ENCODE measurements around the gene RBM14. TPM values are rescaled to one million over a fixed set of nuclear protein-coding genes. Genes with fewer than 3 reads are reported as not detected.

The RBM14 gene
- total RNA-seq, 1 donor from 2014 or later: 49.9 TPM

GRCh38 chr11:66607126-66607834 is 9.2 kb upstream of the RBM14 start:
- DNase-seq (ENCODE audit: low read depth): no peak
- no peak for TF ChIP-seq CTCF (IDR thresholded peaks at IDR 0.05; ENCODE audit: insufficient read depth, low read length, poor library complexity, severe bottlenecking)
- no peaks in the 10 kb centered on the region for H3K36me3 ChIP-seq (ENCODE audit: control insufficient read depth, insufficient read depth, low read length)

GRCh38 chr11:66609721-66610617 is 6.5 kb upstream of the RBM14 start:
- DNase-seq (ENCODE audit: low read depth): no peak
- no peak for TF ChIP-seq CTCF (IDR thresholded peaks at IDR 0.05; ENCODE audit: insufficient read depth, low read length, poor library complexity, severe bottlenecking)
- no peaks in the 10 kb centered on the region for H3K36me3 ChIP-seq (ENCODE audit: control insufficient read depth, insufficient read depth, low read length)
- no peak overlapping the region for H3K4me3 ChIP-seq (ENCODE audit: low read depth, low read length)
- no peaks in the 10 kb centered on the region for H3K27me3 ChIP-seq (ENCODE audit: control insufficient read depth, insufficient read depth, low read length)

More at GRCh38 chr11:66607126-66607834, 9.2 kb upstream of the RBM14 start:
- Histone ChIP-seq H3K4me3 (ENCODE audit: low read depth, low read length) (no peak overlapping the region), H3K27me3 (ENCODE audit: control insufficient read depth, insufficient read depth, low read length) (no peaks in the 10 kb centered on the region)

DNA sequence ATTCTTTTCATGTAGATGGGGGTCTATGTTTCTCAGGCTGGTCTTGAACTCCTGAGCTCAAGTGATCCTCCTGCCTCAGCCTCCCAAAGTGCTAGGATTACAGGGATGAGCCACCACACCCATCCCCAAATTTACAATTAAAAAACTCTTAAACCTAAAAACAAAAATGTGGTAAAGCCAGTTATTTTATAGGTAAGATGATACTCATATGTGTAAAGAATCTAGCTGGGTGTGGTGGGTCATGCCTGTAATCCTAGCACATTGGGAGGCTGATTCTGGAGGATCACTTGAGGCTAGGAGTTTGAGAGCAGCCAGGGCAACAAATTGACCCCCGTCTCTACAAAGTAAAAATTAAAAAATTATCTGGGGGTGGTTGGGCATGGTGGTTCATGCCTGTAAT is 4.0 kb upstream of the RBM14 start:
- H3K27me3 ChIP-seq (ENCODE audit: control insufficient read depth, insufficient read depth, low read length): no peaks in the 10 kb centered on the region
- no peaks in the 10 kb centered on the region for H3K36me3 ChIP-seq (ENCODE audit: control insufficient read depth, insufficient read depth, low read length)
- TF ChIP-seq CTCF (IDR thresholded peaks at IDR 0.05; ENCODE audit: insufficient read depth, low read length, poor library complexity, severe bottlenecking): no peak
- no peak overlapping the region for H3K4me3 ChIP-seq (ENCODE audit: low read depth, low read length)
- DNase-seq (ENCODE audit: low read depth): no peak

DNA sequence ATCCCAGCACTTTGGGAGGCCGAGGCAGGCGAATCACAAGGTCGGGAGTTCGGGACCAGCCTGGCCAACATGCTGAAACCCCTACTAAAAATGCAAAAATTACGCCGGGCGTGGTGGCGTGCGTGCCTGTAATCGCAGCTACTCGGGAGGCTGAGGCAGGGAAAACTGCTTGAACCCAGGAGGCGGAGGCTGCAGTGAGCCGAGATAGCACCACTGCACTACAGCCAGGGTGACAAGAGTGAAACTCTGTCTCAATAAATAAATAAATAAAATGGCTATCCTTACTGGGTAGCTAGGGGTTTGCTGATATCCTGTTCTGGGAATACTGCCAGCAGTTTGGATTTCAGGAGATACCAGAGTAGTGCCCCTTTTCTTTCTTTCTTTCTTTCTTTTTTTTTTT is 2.4 kb upstream of the RBM14 start:
- Histone ChIP-seq H3K36me3 (ENCODE audit: control insufficient read depth, insufficient read depth, low read length) (no peaks in the 10 kb centered on the region), H3K4me3 (ENCODE audit: low read depth, low read length) (no peak overlapping the region), H3K27me3 (ENCODE audit: control insufficient read depth, insufficient read depth, low read length) (no peaks in the 10 kb centered on the region)
- no peak for DNase-seq (ENCODE audit: low read depth)
- no peak for TF ChIP-seq CTCF (IDR thresholded peaks at IDR 0.05; ENCODE audit: insufficient read depth, low read length, poor library complexity, severe bottlenecking)

GRCh38 chr11:66617155-66617834 is 865 bp downstream of the RBM14 start:
- TF ChIP-seq CTCF (IDR thresholded peaks at IDR 0.05; ENCODE audit: insufficient read depth, low read length, poor library complexity, severe bottlenecking): no peak
- Histone ChIP-seq H3K36me3 (ENCODE audit: control insufficient read depth, insufficient read depth, low read length) (no peaks in the 10 kb centered on the region), H3K27me3 (ENCODE audit: control insufficient read depth, insufficient read depth, low read length) (no peaks in the 10 kb centered on the region), H3K4me3 (ENCODE audit: low read depth, low read length) (peak overlapping the region; percentile 88)
- DNase-seq (ENCODE audit: low read depth): no peak

Data from kidney epithelial cell (primary cell).